Osteoblast (primary cell): Measurements from ENCODE around the gene VANGL2. TPM values are rescaled to one million over a fixed set of nuclear protein-coding genes. Genes with fewer than 3 reads are reported as not detected.

Experiments used
- DNase-seq: peaks from one replicate; pipeline ENCODE4 v3.0.0; 2011; ENCODE audit warnings: low spot score, mixed read lengths; ENCODE audit not compliant: insufficient read length; ENCODE audit errors: missing footprints
- H2AFZ ChIP-seq: 2 replicates; pipeline ENCODE4 v1.6.0; 2011; ENCODE audit warnings: mild to moderate bottlenecking, low read length
- H3K27ac ChIP-seq: 2 replicates; pipeline ENCODE4 v1.5.1; 2011; ENCODE audit warnings: mild to moderate bottlenecking, low read depth, low read length, moderate library complexity
- H3K27me3 ChIP-seq: 2 replicates; pipeline ENCODE4 v1.6.0; 2012; ENCODE audit warnings: mild to moderate bottlenecking, control low read depth, inconsistent platforms, low read length, moderate library complexity; ENCODE audit not compliant: insufficient read depth
- H3K36me3 ChIP-seq: 2 replicates; pipeline ENCODE4 v1.5.1; 2011; ENCODE audit warnings: mild to moderate bottlenecking, low read length, control low read depth, moderate library complexity; ENCODE audit not compliant: insufficient read depth
- H3K4me1 ChIP-seq: 2 replicates; pipeline ENCODE4 v1.5.1; 2011; ENCODE audit warnings: mild to moderate bottlenecking, low read length, control low read depth, moderate library complexity; ENCODE audit not compliant: insufficient read depth
- H3K4me2 ChIP-seq: 2 replicates; pipeline ENCODE4 v1.6.0; 2011; ENCODE audit warnings: mild to moderate bottlenecking, low read length; ENCODE audit not compliant: insufficient read depth
- H3K4me3 ChIP-seq: fragments of 200-600 bp; sonication (generic); 3 replicates; pipeline ENCODE4 v1.5.1; 2012; ENCODE audit warnings: mild to moderate bottlenecking, low read length, inconsistent platforms; ENCODE audit not compliant: insufficient read depth
- H3K79me2 ChIP-seq: 2 replicates; pipeline ENCODE4 v1.6.0; 2012; ENCODE audit warnings: mild to moderate bottlenecking, low read length, control low read depth, inconsistent platforms; ENCODE audit not compliant: insufficient read depth
- H3K9me3 ChIP-seq: 2 replicates; pipeline ENCODE4 v1.5.1; 2011; ENCODE audit warnings: low read depth, low read length, control low read depth
- H4K20me1 ChIP-seq: 2 replicates; pipeline ENCODE4 v1.6.0; 2012; ENCODE audit warnings: mild to moderate bottlenecking, low read length, control low read depth; ENCODE audit not compliant: insufficient read depth
- CTCF ChIP-seq: IDR thresholded peaks from 2 replicates; pipeline ENCODE4 v1.5.1; 2011; ENCODE audit warnings: mild to moderate bottlenecking, low read depth, low read length, moderate library complexity; ENCODE audit errors: extremely low read depth
- total RNA-seq: library from RNA; depleted of rRNA; stranded (reverse); fragments of >200 nt; gene quantifications from 2 replicates; pipeline ENCODE4 v1.2.3, GENCODE V29; 2012

VANGL2 gene
- total RNA-seq, 1 donor, result not detected

- Histone ChIP-seq H3K79me2 (no peaks in the 10 kb centered on the region), H3K9me3 (no peaks in the 10 kb centered on the region), H2AFZ (no peak overlapping the region), H3K27ac (no peak overlapping the region), H3K4me2 (no peak overlapping the region), H3K4me3 (no peak overlapping the region), H3K36me3 (no peaks in the 10 kb centered on the region), H3K4me1 (no peaks in the 10 kb centered on the region), H4K20me1 (no peaks in the 10 kb centered on the region), H3K27me3 (peaks cover 6% of the 10 kb centered on the region)
- TF ChIP-seq CTCF, result peak; percentile 54
- DNase-seq, result peak; percentile 94
These were observed 16.0 kb downstream of the VANGL2 start for GRCh38 chr1:160416369-160416768.

DNA sequence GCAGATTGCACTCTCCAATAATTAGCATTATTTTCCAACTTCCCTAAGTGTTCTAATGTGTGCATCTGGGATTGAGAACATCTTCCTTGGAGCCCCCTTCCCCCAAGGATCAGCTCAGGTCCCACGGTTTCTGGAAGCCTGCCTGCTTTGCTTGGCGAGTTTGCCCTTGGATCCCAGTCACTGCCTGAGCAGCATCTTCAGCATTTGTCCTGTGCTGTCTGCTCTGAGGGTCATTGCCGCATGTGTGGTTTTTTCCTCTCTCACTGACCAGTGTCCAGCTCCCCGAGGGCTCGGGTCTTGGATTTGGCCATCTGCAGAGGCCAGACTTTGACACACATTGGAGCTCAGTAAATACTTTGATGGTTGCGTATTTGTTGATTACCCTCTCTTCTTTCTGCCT lies 18.1 kb downstream of the VANGL2 start:
- Histone ChIP-seq H4K20me1 (no peaks in the 10 kb centered on the region), H3K4me3 (no peak overlapping the region), H3K27me3 (peaks cover 4% of the 10 kb centered on the region), H3K79me2 (no peaks in the 10 kb centered on the region), H3K4me1 (no peaks in the 10 kb centered on the region), H3K4me2 (no peak overlapping the region), H2AFZ (no peak overlapping the region), H3K9me3 (no peaks in the 10 kb centered on the region), H3K27ac (no peak overlapping the region), H3K36me3 (no peaks in the 10 kb centered on the region)
- DNase-seq, result no peak
- no peak for TF ChIP-seq CTCF

- TF ChIP-seq CTCF, result no peak
- Histone ChIP-seq H3K9me3 (no peaks in the 10 kb centered on the region), H3K4me3 (no peak overlapping the region), H3K36me3 (no peaks in the 10 kb centered on the region), H3K4me1 (no peaks in the 10 kb centered on the region), H3K79me2 (no peaks in the 10 kb centered on the region), H4K20me1 (no peaks in the 10 kb centered on the region), H3K4me2 (no peak overlapping the region), H3K27me3 (peaks cover 4% of the 10 kb centered on the region), H2AFZ (no peak overlapping the region), H3K27ac (no peak overlapping the region)
- no peak for DNase-seq
These were observed 18.9 kb downstream of the VANGL2 start for GRCh38 chr1:160419150-160419837.

- no peaks in the 10 kb centered on the region for H3K36me3 ChIP-seq
- DNase-seq, result no peak
- H3K4me1 ChIP-seq, result no peaks in the 10 kb centered on the region
- H4K20me1 ChIP-seq, result no peaks in the 10 kb centered on the region
- H2AFZ ChIP-seq, result no peak overlapping the region
- H3K9me3 ChIP-seq, result no peaks in the 10 kb centered on the region
- H3K79me2 ChIP-seq, result no peaks in the 10 kb centered on the region
- no peak overlapping the region for H3K4me3 ChIP-seq
- no peak overlapping the region for H3K4me2 ChIP-seq
- H3K27ac ChIP-seq, result no peak overlapping the region
- peaks cover 4% of the 10 kb centered on the region for H3K27me3 ChIP-seq
- TF ChIP-seq CTCF, result no peak
These were observed 19.4 kb downstream of the VANGL2 start for GRCh38 chr1:160419838-160420169.
